Prostate gland (tissue), 2 donors: ENCODE results near the gene CENATAC. TPM values are rescaled to one million over a fixed set of nuclear protein-coding genes. Genes with fewer than 3 reads are reported as not detected.

Experiments used
- DNase-seq: peaks from one replicate; pipeline ENCODE4 v3.0.0-alpha.2; 2019; ENCODE audit warnings: low spot score
- H3K27ac ChIP-seq, 2 donors: fragments of 200-600 bp; sonication (generic); 2 replicates each; pipeline ENCODE4 v1.5.1; 2017 to 2019
- H3K27me3 ChIP-seq: fragments of 200-600 bp; sonication (generic); replicated peaks from 2 replicates; pipeline ENCODE4 v1.5.1; 2019; ENCODE audit not compliant: insufficient read depth
- H3K36me3 ChIP-seq, 2 donors: fragments of 200-600 bp; sonication (generic); 1 replicate in 1 of 2; 2 replicates in 1 of 2; pipeline versions ENCODE4 v1.5.1 to v1.8.1; 2017 to 2019
- H3K4me1 ChIP-seq: fragments of 200-600 bp; sonication (generic); replicated peaks from 2 replicates; pipeline ENCODE4 v1.5.1; 2019
- H3K4me3 ChIP-seq, 2 donors: fragments of 200-600 bp; sonication (generic); 2 replicates each; pipeline ENCODE4 v1.5.1; 2017 to 2019
- H3K9me3 ChIP-seq: fragments of 200-600 bp; sonication (generic); 2 replicates; pipeline ENCODE4 v1.5.1; 2017
- POLR2A ChIP-seq: fragments of 450-650 bp; IDR thresholded peaks from one replicate; pipeline ENCODE4 v1.6.1; 2016; ENCODE audit warnings: antibody characterized with exemption, mild to moderate bottlenecking
- POLR2AphosphoS5 ChIP-seq: sonication (generic); formaldehyde crosslinking; IDR thresholded peaks from one replicate; pipeline ENCODE4 v1.6.1; 2017; ENCODE audit warnings: antibody characterized with exemption
- WGBS: methylation state at CpG from one replicate; pipeline ENCODE4 v1.1.5; 2018; 5-methylcytosine and 5-hydroxymethylcytosine counted together
- intact Hi-C: fragments of 100-400 bp; cut with DNase I; formaldehyde crosslinking; loops from one replicate; pipeline ENCODE4 v1.14.2; 2022
- total RNA-seq, 2 donors: library from RNA; depleted of rRNA; stranded (reverse); fragments of >200 nt; gene quantifications; one replicate each; pipeline ENCODE4 v1.1.0, GENCODE V29; 2016
- TF ChIP-seq, protein P1 (sequence below), 4 experiments: fragments of 200-600 bp in 2 of 4; fragments of 450-650 bp in 2 of 4; sonication (generic) in 2 of 4; IDR thresholded peaks; 1 replicate in 3 of 4; 2 replicates in 1 of 4; pipeline ENCODE4 v1.5.1; 2016 to 2019; ENCODE audit warnings: antibody characterized with exemption in 4 of 4, mild to moderate bottlenecking in 2 of 4, moderate library complexity in 2 of 4

Gene CENATAC
- total RNA-seq, 2 donors from 2014 or later, result 19.4 to 44.5 TPM

DNA sequence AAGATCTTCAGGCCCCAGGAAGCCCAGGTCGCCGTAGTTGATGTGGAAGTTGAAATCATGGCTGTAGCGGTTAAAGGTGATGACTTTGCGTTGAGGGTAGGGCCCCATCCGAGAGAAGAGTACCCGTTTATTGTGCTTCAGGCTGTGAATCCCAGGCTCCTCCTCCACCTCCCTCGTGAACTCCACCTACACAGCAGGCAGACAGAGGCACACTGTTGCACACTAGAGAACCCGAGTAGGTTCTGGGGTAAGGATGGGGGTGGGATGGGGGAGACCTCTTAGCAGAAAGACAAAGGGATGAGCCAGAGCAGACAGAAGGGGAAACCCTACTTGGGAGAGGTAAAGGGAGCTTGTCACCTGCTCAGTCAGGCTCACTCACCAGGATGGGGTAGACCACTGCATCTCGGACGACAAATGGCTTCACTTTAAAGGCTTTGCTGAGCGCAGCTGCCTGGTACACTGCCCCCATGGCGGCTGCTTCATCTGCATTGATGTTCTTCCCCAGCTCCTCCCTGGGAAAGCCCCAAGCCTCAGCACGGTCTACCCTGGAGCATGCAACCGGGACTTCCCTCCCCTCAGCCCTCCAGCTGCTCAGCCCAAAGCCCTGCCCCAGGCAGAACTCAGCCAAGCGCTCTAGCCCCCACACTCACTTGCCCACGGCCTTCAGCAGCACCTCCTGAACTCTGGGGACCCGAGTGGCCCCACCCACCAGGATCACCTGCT is 53.7 kb downstream of the CENATAC start:
- intact Hi-C loops, result no loop called here
- Histone ChIP-seq H3K4me3 (no peak overlapping the region), H3K4me1 (no peaks in the 10 kb centered on the region), H3K36me3 (peaks cover 16 to 26% of the 10 kb centered on the region in 2 donors), H3K27me3 (no peaks in the 10 kb centered on the region), H3K27ac (no peak overlapping the region), H3K9me3 (no peaks in the 10 kb centered on the region)
- TF ChIP-seq POLR2AphosphoS5, result no peak
- TF ChIP-seq, protein P1, sequence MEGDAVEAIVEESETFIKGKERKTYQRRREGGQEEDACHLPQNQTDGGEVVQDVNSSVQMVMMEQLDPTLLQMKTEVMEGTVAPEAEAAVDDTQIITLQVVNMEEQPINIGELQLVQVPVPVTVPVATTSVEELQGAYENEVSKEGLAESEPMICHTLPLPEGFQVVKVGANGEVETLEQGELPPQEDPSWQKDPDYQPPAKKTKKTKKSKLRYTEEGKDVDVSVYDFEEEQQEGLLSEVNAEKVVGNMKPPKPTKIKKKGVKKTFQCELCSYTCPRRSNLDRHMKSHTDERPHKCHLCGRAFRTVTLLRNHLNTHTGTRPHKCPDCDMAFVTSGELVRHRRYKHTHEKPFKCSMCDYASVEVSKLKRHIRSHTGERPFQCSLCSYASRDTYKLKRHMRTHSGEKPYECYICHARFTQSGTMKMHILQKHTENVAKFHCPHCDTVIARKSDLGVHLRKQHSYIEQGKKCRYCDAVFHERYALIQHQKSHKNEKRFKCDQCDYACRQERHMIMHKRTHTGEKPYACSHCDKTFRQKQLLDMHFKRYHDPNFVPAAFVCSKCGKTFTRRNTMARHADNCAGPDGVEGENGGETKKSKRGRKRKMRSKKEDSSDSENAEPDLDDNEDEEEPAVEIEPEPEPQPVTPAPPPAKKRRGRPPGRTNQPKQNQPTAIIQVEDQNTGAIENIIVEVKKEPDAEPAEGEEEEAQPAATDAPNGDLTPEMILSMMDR (IDR thresholded peaks at IDR 0.05), result no peak
- no peak for DNase-seq
- 81% methylated on average over 17 of the region's 17 CpGs for WGBS

GRCh38 chr11:119052163-119052814 is 54.4 kb downstream of the CENATAC start:
- H3K9me3 ChIP-seq, result no peaks in the 10 kb centered on the region
- 87% methylated on average over 23 of the region's 23 CpGs for WGBS
- no peaks in the 10 kb centered on the region for H3K27me3 ChIP-seq
- TF ChIP-seq POLR2AphosphoS5 (no peak), POLR2A (no peak)
- TF ChIP-seq, protein P1 (IDR thresholded peaks at IDR 0.05), result no peak
- no peak for DNase-seq
- H3K27ac ChIP-seq, result no peak overlapping the region
- H3K36me3 ChIP-seq, result peaks cover 16 to 26% of the 10 kb centered on the region in 2 donors
- intact Hi-C loops, result no loop called here
- no peak overlapping the region for H3K4me3 ChIP-seq
- no peaks in the 10 kb centered on the region for H3K4me1 ChIP-seq

- intact Hi-C loops, result no loop called here
- DNase-seq, result no peak
- H3K27me3 ChIP-seq, result no peaks in the 10 kb centered on the region
- H3K9me3 ChIP-seq, result no peaks in the 10 kb centered on the region
- no peak overlapping the region for H3K4me3 ChIP-seq
- H3K36me3 ChIP-seq, result peaks cover 8 to 13% of the 10 kb centered on the region in 2 donors
- H3K4me1 ChIP-seq, result peaks cover 5% of the 10 kb centered on the region
- 82% methylated on average over 8 of the region's 10 CpGs for WGBS
- no peak overlapping the region for H3K27ac ChIP-seq
- no peak for TF ChIP-seq POLR2AphosphoS5
- TF ChIP-seq POLR2A, result no peak
- TF ChIP-seq, protein P1 (IDR thresholded peaks at IDR 0.05), result no peak
Observed at GRCh38 chr11:119054418-119054817, 56.5 kb downstream of the CENATAC start.

GRCh38 chr11:119055901-119056300 is 58.0 kb downstream of the CENATAC start:
- WGBS, result 27% methylated on average over 6 of the region's 6 CpGs
- peak overlapping the region in 1 of 2 donors; percentile 78 for H3K27ac ChIP-seq
- no peaks in the 10 kb centered on the region for H3K27me3 ChIP-seq
- no peak for DNase-seq
- intact Hi-C loops, result no loop called here
- H3K4me3 ChIP-seq, result peak overlapping the region; percentile 57 to 77
- no peak for TF ChIP-seq POLR2A
- TF ChIP-seq POLR2AphosphoS5, result no peak
- TF ChIP-seq, protein P1 (IDR thresholded peaks at IDR 0.05), result no peak
- peaks cover 5% of the 10 kb centered on the region for H3K4me1 ChIP-seq
- H3K9me3 ChIP-seq, result no peaks in the 10 kb centered on the region
- peaks cover 8 to 13% of the 10 kb centered on the region in 2 donors for H3K36me3 ChIP-seq
